IMR-90 (cell line): ENCODE data around the gene ARL14.

Source experiments
- NFE2L2 ChIP-seq: fragments of 150-350 bp; IDR thresholded peaks from 2 replicates; pipeline ENCODE4 v1.6.1; 2016; ENCODE audit warnings: low read depth, mild to moderate bottlenecking, low read length
- USF2 ChIP-seq: fragments of 150-350 bp; IDR thresholded peaks from 2 replicates; pipeline ENCODE4 v1.6.1; 2017; ENCODE audit warnings: mild to moderate bottlenecking, antibody characterized with exemption, low read length, low read depth
- TF ChIP-seq, protein P1 (sequence below): conservative IDR thresholded peaks from 2 replicates; pipeline ENCODE4 v1.5.1; 2012; ENCODE audit warnings: mild to moderate bottlenecking, low read depth, low read length, improper control_type of control experiment

GRCh38 chr3:160661660-160662059 lies 15.3 kb upstream of the ARL14 start:
- TF ChIP-seq NFE2L2 (no peak), USF2 (no peak)
- TF ChIP-seq, protein P1, sequence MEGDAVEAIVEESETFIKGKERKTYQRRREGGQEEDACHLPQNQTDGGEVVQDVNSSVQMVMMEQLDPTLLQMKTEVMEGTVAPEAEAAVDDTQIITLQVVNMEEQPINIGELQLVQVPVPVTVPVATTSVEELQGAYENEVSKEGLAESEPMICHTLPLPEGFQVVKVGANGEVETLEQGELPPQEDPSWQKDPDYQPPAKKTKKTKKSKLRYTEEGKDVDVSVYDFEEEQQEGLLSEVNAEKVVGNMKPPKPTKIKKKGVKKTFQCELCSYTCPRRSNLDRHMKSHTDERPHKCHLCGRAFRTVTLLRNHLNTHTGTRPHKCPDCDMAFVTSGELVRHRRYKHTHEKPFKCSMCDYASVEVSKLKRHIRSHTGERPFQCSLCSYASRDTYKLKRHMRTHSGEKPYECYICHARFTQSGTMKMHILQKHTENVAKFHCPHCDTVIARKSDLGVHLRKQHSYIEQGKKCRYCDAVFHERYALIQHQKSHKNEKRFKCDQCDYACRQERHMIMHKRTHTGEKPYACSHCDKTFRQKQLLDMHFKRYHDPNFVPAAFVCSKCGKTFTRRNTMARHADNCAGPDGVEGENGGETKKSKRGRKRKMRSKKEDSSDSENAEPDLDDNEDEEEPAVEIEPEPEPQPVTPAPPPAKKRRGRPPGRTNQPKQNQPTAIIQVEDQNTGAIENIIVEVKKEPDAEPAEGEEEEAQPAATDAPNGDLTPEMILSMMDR, result no peak
